BE2C (cell line): ENCODE results near the gene CHEK2.
"Not testable (repeated sequence)": the region's sequence is repeated elsewhere in the genome, so short reads cannot be mapped to it uniquely, and the experiment has no call there.

ENCODE experiments used
- DNase-seq: peaks from one replicate; pipeline ENCODE4 v3.0.0-alpha.2; 2020
- H3K27me3 ChIP-seq: fragments of 250-450 bp; sonication (Bioruptor Pico); 2 replicates; pipeline ENCODE4 v1.5.1; 2020; ENCODE audit warnings: mild to moderate bottlenecking
- H3K36me3 ChIP-seq: fragments of 250-450 bp; sonication (Bioruptor Pico); 2 replicates; pipeline ENCODE4 v1.5.1; 2020; ENCODE audit warnings: mild to moderate bottlenecking
- H3K4me1 ChIP-seq: fragments of 250-450 bp; sonication (Bioruptor Pico); 2 replicates; pipeline ENCODE4 v1.5.1; 2020
- H3K4me3 ChIP-seq: 2 replicates; pipeline ENCODE4 v1.5.1; 2011; ENCODE audit warnings: low read depth, low read length
- H3K9me3 ChIP-seq: fragments of 250-450 bp; sonication (Bioruptor Pico); 2 replicates; pipeline ENCODE4 v1.5.1; 2020
- TF ChIP-seq, protein P1 (sequence below): IDR thresholded peaks from 2 replicates; pipeline ENCODE4 v1.5.1; 2012; ENCODE audit warnings: mild to moderate bottlenecking, low read depth, low read length

The CHEK2 gene

DNA sequence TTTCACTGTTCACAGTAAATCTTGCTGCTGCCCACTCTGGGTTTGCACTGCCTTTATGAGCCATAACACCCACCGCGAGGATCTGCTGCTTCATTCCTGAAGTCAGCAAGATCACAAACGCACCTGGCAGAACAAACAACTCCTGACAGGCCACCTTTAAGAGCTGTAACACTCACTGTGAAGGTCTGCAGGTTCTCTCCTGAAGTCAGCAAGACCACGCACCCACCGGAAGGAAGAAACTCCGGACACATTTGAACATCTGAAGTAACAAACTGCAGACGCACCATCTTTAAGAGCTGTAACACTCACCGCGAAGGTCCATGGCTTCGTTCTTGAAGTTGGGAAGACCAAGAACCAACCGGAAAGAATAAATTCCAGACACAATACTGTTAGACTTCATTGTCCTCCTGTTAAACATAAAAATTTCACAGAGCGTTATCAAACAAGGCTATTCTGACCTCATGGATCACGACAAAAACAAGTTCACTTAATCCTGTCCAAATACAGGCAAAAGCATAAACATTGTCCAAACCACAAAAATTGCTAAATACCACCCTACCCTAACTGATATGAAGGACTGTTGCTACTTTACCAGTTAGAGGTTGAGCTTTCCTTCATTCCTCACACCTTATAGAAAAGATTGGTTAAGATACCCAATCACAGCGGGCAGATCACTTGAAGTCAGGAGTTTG is 27.9 kb upstream of the CHEK2 start:
- H3K27me3 ChIP-seq: no peaks in the 10 kb centered on the region
- no peaks in the 10 kb centered on the region for H3K4me1 ChIP-seq
- no peak overlapping the region for H3K4me3 ChIP-seq
- TF ChIP-seq, protein P1, sequence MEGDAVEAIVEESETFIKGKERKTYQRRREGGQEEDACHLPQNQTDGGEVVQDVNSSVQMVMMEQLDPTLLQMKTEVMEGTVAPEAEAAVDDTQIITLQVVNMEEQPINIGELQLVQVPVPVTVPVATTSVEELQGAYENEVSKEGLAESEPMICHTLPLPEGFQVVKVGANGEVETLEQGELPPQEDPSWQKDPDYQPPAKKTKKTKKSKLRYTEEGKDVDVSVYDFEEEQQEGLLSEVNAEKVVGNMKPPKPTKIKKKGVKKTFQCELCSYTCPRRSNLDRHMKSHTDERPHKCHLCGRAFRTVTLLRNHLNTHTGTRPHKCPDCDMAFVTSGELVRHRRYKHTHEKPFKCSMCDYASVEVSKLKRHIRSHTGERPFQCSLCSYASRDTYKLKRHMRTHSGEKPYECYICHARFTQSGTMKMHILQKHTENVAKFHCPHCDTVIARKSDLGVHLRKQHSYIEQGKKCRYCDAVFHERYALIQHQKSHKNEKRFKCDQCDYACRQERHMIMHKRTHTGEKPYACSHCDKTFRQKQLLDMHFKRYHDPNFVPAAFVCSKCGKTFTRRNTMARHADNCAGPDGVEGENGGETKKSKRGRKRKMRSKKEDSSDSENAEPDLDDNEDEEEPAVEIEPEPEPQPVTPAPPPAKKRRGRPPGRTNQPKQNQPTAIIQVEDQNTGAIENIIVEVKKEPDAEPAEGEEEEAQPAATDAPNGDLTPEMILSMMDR: no peak
- no peak for DNase-seq
- peaks cover 3% of the 10 kb centered on the region; the same call in 1 of the 2 replicates for H3K36me3 ChIP-seq
- no peaks in the 10 kb centered on the region; the same call in 1 of the 2 replicates for H3K9me3 ChIP-seq

DNA sequence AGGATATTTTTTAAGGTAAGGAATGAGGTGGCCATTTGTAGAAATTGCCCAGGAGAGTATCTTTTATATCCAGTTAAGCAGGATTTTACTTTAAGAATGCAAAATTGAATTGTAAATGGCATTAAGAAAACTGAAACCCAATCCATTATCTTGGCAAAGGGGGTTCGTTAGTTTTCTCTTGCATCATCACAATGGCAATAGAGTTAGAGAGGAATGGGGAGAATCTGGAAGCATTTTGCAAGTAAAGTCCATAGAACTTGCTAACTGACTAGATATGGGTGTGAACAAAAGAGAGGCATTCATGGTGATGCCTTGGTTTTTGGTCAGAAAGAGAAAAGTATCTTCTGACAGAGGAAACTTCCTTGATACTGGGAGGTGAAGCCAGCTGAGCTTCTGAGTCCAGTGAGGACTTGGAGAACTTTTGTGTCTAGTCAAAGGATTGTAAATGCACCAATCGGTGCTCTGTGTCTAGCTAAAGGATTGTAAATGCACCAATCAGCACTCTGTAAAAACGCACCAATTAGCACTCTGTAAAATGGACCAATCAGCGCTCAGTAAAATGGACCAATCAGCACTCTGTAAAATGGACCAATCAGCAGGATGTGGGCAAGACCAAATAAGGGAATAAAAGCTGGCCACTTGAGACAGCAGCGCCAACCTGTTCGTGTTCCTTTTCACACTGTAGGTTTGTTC is 27.2 kb upstream of the CHEK2 start:
- Histone ChIP-seq H3K4me3 (no peak overlapping the region), H3K9me3 (no peaks in the 10 kb centered on the region; the same call in 1 of the 2 replicates), H3K4me1 (no peaks in the 10 kb centered on the region), H3K36me3 (no peaks in the 10 kb centered on the region), H3K27me3 (no peaks in the 10 kb centered on the region)
- TF ChIP-seq, protein P1: no peak
- no peak for DNase-seq

DNA sequence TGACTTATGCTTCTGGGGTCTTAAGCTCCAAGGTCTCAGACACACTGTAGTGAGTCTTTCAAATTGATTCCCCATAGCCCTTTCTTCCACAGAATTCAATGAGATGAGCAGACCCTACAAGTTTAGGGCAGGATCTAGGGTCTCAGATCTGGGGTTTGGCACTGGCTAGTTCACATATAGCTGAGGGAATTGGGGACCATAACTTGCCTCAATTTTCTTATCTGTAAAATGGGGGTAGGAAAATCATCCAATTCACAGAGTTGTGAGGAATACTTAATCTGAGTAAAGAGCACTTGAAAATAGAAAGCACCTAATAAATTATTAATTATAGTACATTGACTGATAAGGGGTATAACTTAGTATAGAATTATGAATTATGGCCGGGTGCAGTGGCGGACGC is 25.0 kb upstream of the CHEK2 start:
- Histone ChIP-seq H3K4me1 (no peaks in the 10 kb centered on the region), H3K9me3 (no peaks in the 10 kb centered on the region; the same call in 1 of the 2 replicates), H3K4me3 (no peak overlapping the region), H3K36me3 (no peaks in the 10 kb centered on the region), H3K27me3 (no peaks in the 10 kb centered on the region)
- TF ChIP-seq, protein P1: no peak
- DNase-seq: no peak

DNA sequence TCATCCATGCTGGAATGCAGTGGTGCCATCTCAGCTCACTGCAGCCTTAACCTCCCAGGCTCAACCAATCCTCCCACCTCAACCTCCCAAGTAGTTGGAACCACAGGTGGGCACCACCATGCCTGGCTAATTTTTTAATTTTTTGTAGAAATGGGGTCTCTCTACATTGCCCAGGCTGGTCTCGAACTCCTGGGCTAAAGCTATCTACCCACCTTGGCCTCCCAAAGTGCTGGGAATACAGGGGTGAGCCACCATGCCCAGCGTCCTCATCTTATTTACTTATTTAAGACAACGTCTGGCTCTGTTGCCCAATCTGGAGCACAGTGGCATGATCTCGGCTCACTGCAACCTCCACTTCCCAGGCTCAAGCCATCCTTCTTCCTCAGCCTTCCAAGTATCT is 20.4 kb upstream of the CHEK2 start:
- not testable (repeated sequence) for H3K27me3 ChIP-seq, H3K4me3 ChIP-seq, H3K9me3 ChIP-seq, H3K36me3 ChIP-seq, H3K4me1 ChIP-seq, DNase-seq

DNA sequence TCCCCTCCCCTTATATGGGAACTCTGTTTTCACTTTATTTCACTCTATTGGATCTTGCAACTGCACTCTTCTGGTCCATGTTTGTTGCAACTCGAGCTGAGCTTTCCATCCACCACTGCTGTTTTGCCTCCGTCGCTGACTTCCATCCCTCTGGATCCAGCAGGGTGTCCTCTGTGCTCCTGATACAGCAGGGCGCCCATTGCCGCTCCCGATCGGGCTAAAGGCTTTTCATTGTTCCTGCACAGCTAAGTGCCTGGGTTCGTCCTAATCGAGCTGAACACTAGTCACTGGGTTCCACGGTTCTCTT is 19.8 kb upstream of the CHEK2 start:
- DNase-seq: no peak
- H3K27me3 ChIP-seq: no peaks in the 10 kb centered on the region
- H3K4me3 ChIP-seq: no peak overlapping the region
- H3K9me3 ChIP-seq: no peaks in the 10 kb centered on the region
- no peaks in the 10 kb centered on the region for H3K4me1 ChIP-seq
- TF ChIP-seq, protein P1: no peak
- no peaks in the 10 kb centered on the region for H3K36me3 ChIP-seq

DNA sequence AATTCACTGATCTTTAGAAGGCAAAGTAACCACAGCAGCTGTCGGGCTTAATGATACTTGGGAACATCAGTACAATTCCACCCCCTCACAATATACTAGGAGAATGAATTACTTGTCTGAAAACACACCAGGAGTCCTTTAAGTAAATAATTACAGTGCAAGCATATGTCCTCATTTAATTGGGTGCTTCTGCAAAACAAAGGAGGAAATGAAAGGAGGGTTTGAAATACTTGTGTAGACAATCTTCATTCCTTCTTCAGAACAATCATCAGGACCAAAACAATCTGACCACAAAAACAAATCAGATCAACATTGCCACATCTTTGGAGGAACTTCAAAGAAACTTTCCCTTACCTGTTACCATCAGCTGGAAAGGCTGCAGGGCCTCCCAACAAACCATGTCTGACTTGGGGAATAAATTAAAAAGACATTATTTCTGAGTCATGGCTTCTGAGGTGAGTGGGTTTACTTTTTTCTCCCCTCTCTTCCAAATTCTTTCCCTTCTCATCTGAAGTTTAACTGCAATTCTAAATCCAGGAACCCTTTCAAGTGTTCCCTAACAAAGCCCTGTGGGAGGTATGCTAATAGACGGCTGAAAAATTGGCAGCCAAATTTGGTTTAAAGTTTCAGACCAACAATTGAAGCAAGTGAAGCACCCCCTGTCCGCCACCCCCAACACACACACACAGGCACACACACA is 18.4 kb upstream of the CHEK2 start:
- Histone ChIP-seq H3K36me3 (no peaks in the 10 kb centered on the region), H3K4me1 (no peaks in the 10 kb centered on the region), H3K9me3 (no peaks in the 10 kb centered on the region), H3K4me3 (no peak overlapping the region), H3K27me3 (no peaks in the 10 kb centered on the region)
- DNase-seq: no peak
- TF ChIP-seq, protein P1: no peak

DNA sequence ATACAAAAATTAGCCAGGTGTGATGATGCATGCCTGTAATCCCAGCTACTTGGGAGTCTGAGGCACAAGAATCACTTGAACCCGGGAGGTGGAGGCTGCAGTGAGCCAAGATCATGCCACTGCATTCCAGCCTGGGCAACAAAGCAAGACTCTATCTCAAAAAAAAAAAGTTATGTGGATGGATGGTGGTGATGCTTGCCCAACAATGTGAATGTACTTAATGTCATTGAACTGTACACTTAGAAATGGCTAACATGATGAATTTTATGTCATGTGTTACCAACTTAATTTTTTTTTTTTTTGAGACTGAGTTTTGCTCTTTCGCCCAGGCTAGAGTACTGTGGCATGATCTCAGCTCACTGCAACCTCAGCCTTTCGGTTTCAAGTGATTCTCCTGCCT is 12.9 kb upstream of the CHEK2 start:
- H3K27me3 ChIP-seq, H3K36me3 ChIP-seq, H3K4me3 ChIP-seq, DNase-seq, H3K9me3 ChIP-seq, H3K4me1 ChIP-seq: not testable (repeated sequence)
